HEK293 (cell line): ENCODE data around the gene HRAS.

ENCODE experiments used
- CTCF ChIA-PET: fragments of 350-600 bp; formaldehyde crosslinking; extraction: SDS; loops from one replicate; lab custom pipeline; 2021; ENCODE audit warnings: antibody characterized with exemption; lab: Yijun Ruan, JAX
- POLR2A ChIA-PET: fragments of 300-600 bp; formaldehyde crosslinking; extraction: SDS; loops from one replicate; lab custom pipeline; 2020; ENCODE audit warnings: antibody characterized with exemption, inconsistent platforms; lab: Yijun Ruan, JAX
- H3K27ac ChIP-seq: fragments of 200-500 bp; sonication (Bioruptor generic); 2 replicates; pipeline ENCODE4 v1.5.1; 2014; ENCODE audit warnings: low read depth, low read length, control low read depth, inconsistent platforms; ENCODE audit errors: extremely low read depth
- H3K36me3 ChIP-seq, 2 experiments: fragments of 200-500 bp in 1 of 2; sonication (Bioruptor generic) in 1 of 2; 1 replicate in 1 of 2; 2 replicates in 1 of 2; pipeline ENCODE4 v1.5.1; 2014 to 2017; ENCODE audit warnings: inconsistent platforms in 2 of 2, low read length in 2 of 2; ENCODE audit not compliant: control insufficient read depth in 2 of 2, insufficient read depth in 1 of 2
- H3K4me1 ChIP-seq: fragments of 200-500 bp; sonication (Bioruptor generic); 2 replicates; pipeline ENCODE4 v1.5.1; 2014; ENCODE audit warnings: mild to moderate bottlenecking, low read length, inconsistent platforms; ENCODE audit not compliant: control insufficient read depth, insufficient read depth
- H3K4me3 ChIP-seq: 2 replicates; pipeline ENCODE4 v1.5.1; 2011; ENCODE audit warnings: low read depth, mild to moderate bottlenecking, control low read depth, low read length, moderate library complexity
- H3K9me3 ChIP-seq: fragments of 200-500 bp; sonication (Bioruptor generic); 2 replicates; pipeline ENCODE4 v1.5.1; 2014; ENCODE audit warnings: low read depth, low read length, inconsistent platforms; ENCODE audit not compliant: control insufficient read depth, insufficient read depth
- GLI2 ChIP-seq: fragments of 450-650 bp; formaldehyde crosslinking; IDR thresholded peaks from 2 replicates; pipeline ENCODE4; 2017; ENCODE audit warnings: missing biosample characterization, missing genetic modification characterization, low read depth, borderline replicate concordance
- KLF10 ChIP-seq: fragments of 450-650 bp; IDR thresholded peaks from 2 replicates; pipeline ENCODE4 v1.5.1; 2018; ENCODE audit warnings: missing biosample characterization, mild to moderate bottlenecking, missing genetic modification characterization
- KLF8 ChIP-seq: fragments of 450-650 bp; formaldehyde crosslinking; IDR thresholded peaks from 2 replicates; pipeline ENCODE4 v1.5.1; 2016; ENCODE audit warnings: missing biosample characterization, missing genetic modification characterization
- MZF1 ChIP-seq: fragments of 450-650 bp; formaldehyde crosslinking; IDR thresholded peaks from 2 replicates; pipeline ENCODE4 v1.5.1; 2017; ENCODE audit warnings: missing biosample characterization, missing genetic modification characterization, borderline replicate concordance
- PRDM6 ChIP-seq: fragments of 450-650 bp; formaldehyde crosslinking; IDR thresholded peaks from 2 replicates; pipeline ENCODE4 v1.5.1; 2017; ENCODE audit warnings: missing biosample characterization, missing genetic modification characterization
- SCRT1 ChIP-seq: fragments of 450-650 bp; formaldehyde crosslinking; IDR thresholded peaks from 2 replicates; pipeline ENCODE4 v1.5.1; 2016; ENCODE audit warnings: missing biosample characterization, missing genetic modification characterization, borderline replicate concordance
- ZNF148 ChIP-seq: fragments of 450-650 bp; formaldehyde crosslinking; IDR thresholded peaks from 2 replicates; pipeline ENCODE4 v1.5.0; 2017; ENCODE audit warnings: missing biosample characterization, missing genetic modification characterization, borderline replicate concordance
- ZNF214 ChIP-seq: fragments of 450-650 bp; formaldehyde crosslinking; IDR thresholded peaks from 2 replicates; pipeline ENCODE4 v1.5.1; 2017; ENCODE audit warnings: missing biosample characterization, mild to moderate bottlenecking, missing genetic modification characterization, borderline replicate concordance
- ZNF324 ChIP-seq: fragments of 450-650 bp; formaldehyde crosslinking; IDR thresholded peaks from 2 replicates; pipeline ENCODE4 v1.5.1; 2016; ENCODE audit warnings: missing biosample characterization, missing genetic modification characterization
- ZNF366 ChIP-seq: fragments of 450-650 bp; formaldehyde crosslinking; conservative IDR thresholded peaks from 2 replicates; pipeline ENCODE4 v1.5.1; 2016; ENCODE audit warnings: missing biosample characterization, missing genetic modification characterization
- ZNF48 ChIP-seq: fragments of 450-650 bp; formaldehyde crosslinking; IDR thresholded peaks from 2 replicates; pipeline ENCODE4 v1.5.1; 2016; ENCODE audit warnings: missing biosample characterization, missing genetic modification characterization
- ZNF555 ChIP-seq: fragments of 450-650 bp; formaldehyde crosslinking; conservative IDR thresholded peaks from 2 replicates; pipeline ENCODE4 v1.5.1; 2017; ENCODE audit warnings: missing biosample characterization, mild to moderate bottlenecking, missing genetic modification characterization, inconsistent platforms
- ZNF610 ChIP-seq: fragments of 450-650 bp; formaldehyde crosslinking; IDR thresholded peaks from 2 replicates; pipeline ENCODE4 v1.5.1; 2016; ENCODE audit warnings: missing biosample characterization, missing genetic modification characterization, borderline replicate concordance
- ZNF791 ChIP-seq: fragments of 450-650 bp; formaldehyde crosslinking; IDR thresholded peaks from 2 replicates; pipeline ENCODE4 v1.5.1; 2016; ENCODE audit warnings: missing biosample characterization, missing genetic modification characterization
- TF ChIP-seq, protein P1 (sequence below): fragments of 450-650 bp; formaldehyde crosslinking; IDR thresholded peaks from 2 replicates; pipeline ENCODE4 v1.5.1; 2016; ENCODE audit warnings: missing biosample characterization, missing genetic modification characterization, borderline replicate concordance

The HRAS gene

GRCh38 chr11:532527-532985 is 2.8 kb downstream of the HRAS start:
- Histone ChIP-seq H3K4me1 (no peaks in the 10 kb centered on the region), H3K4me3 (no peak overlapping the region), H3K9me3 (no peaks in the 10 kb centered on the region), H3K27ac (no peak overlapping the region), H3K36me3 (peaks cover 0 to 50% of the 10 kb centered on the region in 2 experiments; a peak in 1 of 3 replicates)
- CTCF ChIA-PET: interaction anchor here (1.1 to 1.5 kb wide), 2 partner anchors 12 to 13 kb away, joined by 3 to 8 read pairs; no protein-coding TSS in a partner anchor
- TF ChIP-seq ZNF366: 0 out of 2 replicates have a peak, but pooled peaks have one; percentile 17
- TF ChIP-seq SCRT1 (tag by site-specific recombination): no peak
- POLR2A ChIA-PET: interaction anchor here (0.5 kb wide), 1 partner anchor 281 kb away, joined by 3 read pairs; no protein-coding TSS in a partner anchor

- Histone ChIP-seq H3K9me3 (no peaks in the 10 kb centered on the region), H3K36me3 (peaks cover 0 to 50% of the 10 kb centered on the region in 2 experiments; a peak in 1 of 3 replicates), H3K4me1 (no peaks in the 10 kb centered on the region), H3K4me3 (no peak overlapping the region), H3K27ac (no peak overlapping the region)
- ChIA-PET POLR2A (no interaction called here), CTCF (interaction anchor here (1.1 to 1.5 kb wide), 2 partner anchors 12 to 13 kb away, joined by 3 to 8 read pairs; no protein-coding TSS in a partner anchor)
- TF ChIP-seq ZNF148 (tag by site-specific recombination) (no peak), MZF1 (no peak), ZNF214 (tag by site-specific recombination) (no peak), KLF10 (tag by site-specific recombination) (no peak), ZNF791 (tag by site-specific recombination) (no peak), KLF8 (tag by site-specific recombination) (no peak), ZNF48 (tag by site-specific recombination) (no peak), ZNF610 (tag by site-specific recombination) (no peak), PRDM6 (tag by site-specific recombination) (no peak), ZNF324 (tag by site-specific recombination) (no peak), GLI2 (no peak), ZNF555 (tag by site-specific recombination) (no peak)
- TF ChIP-seq, protein P1, sequence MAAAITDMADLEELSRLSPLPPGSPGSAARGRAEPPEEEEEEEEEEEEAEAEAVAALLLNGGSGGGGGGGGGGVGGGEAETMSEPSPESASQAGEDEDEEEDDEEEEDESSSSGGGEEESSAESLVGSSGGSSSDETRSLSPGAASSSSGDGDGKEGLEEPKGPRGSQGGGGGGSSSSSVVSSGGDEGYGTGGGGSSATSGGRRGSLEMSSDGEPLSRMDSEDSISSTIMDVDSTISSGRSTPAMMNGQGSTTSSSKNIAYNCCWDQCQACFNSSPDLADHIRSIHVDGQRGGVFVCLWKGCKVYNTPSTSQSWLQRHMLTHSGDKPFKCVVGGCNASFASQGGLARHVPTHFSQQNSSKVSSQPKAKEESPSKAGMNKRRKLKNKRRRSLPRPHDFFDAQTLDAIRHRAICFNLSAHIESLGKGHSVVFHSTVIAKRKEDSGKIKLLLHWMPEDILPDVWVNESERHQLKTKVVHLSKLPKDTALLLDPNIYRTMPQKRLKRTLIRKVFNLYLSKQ (tag by site-specific recombination): no peak
- TF ChIP-seq, all 188 proteins: peak for 0
Measured at GRCh38 chr11:531919-532526, 3.4 kb downstream of the HRAS start.
